Body of pancreas (tissue), 4 donors: ENCODE measurements around the gene TMEM121.

Experiments used
- CTCF ChIP-seq, 7 experiments: fragments of 450-650 bp in 4 of 7; fragments of 200-600 bp in 3 of 7; sonication (generic) in 3 of 7; IDR thresholded peaks; one replicate each; pipeline ENCODE4 v1.5.1; 2016 to 2019; ENCODE audit warnings: antibody characterized with exemption in 7 of 7
- POLR2A ChIP-seq, 3 donors: fragments of 450-650 bp; IDR thresholded peaks; one replicate each; pipeline ENCODE4 v1.6.1; 2016; ENCODE audit warnings: antibody characterized with exemption in 3 of 3, mild to moderate bottlenecking in 2 of 3

GRCh38 chr14:105500726-105501101 lies 25.7 kb upstream of the TMEM121 start:
- TF ChIP-seq POLR2A (IDR thresholded peaks at IDR 0.05): no peak
- TF ChIP-seq CTCF (IDR thresholded peaks at IDR 0.05): no peak
